IPS DF 6.9 (cell line): ENCODE data around the gene ZNF592.
"Not testable (repeated sequence)": the region's sequence is repeated elsewhere in the genome, so short reads cannot be mapped to it uniquely, and the experiment has no call there.

Experiments
- DNase-seq: peaks from one replicate; pipeline ENCODE4 v3.0.0-alpha.2; 2013; ENCODE audit warnings: low read depth, low spot score
- H3K27ac ChIP-seq: one replicate; pipeline ENCODE4 v1.5.1; 2013; ENCODE audit warnings: low read length, control low read depth
- H3K27me3 ChIP-seq: 2 replicates; pipeline ENCODE4 v1.6.1; 2013; ENCODE audit warnings: mild to moderate bottlenecking, low read length; ENCODE audit not compliant: control insufficient read depth, insufficient read depth
- H3K36me3 ChIP-seq: 2 replicates; pipeline ENCODE4 v1.6.1; 2013; ENCODE audit warnings: low read length; ENCODE audit not compliant: control insufficient read depth, insufficient read depth
- H3K4me1 ChIP-seq: 2 replicates; pipeline ENCODE4 v1.6.1; 2013; ENCODE audit warnings: low read length; ENCODE audit not compliant: control insufficient read depth, insufficient read depth
- H3K4me3 ChIP-seq: 2 replicates; pipeline ENCODE4 v1.5.1; 2013; ENCODE audit warnings: mild to moderate bottlenecking, low read length
- H3K9me3 ChIP-seq: 2 replicates; pipeline ENCODE4 v1.6.1; 2013; ENCODE audit warnings: low read length, inconsistent platforms; ENCODE audit not compliant: control insufficient read depth, insufficient read depth
- WGBS: extraction: QIAGEN DNeasy Blood & Tissue Kit; methylation state at CpG from one replicate; pipeline ENCODE4 v1.1.7; 2013; ENCODE audit warnings: mixed read lengths, missing lambda C conversion rate; ENCODE audit not compliant: insufficient read length, insufficient coverage; 5-methylcytosine and 5-hydroxymethylcytosine counted together

ZNF592 gene

GRCh38 chr15:84749111-84749991 lies 959 bp downstream of the ZNF592 start:
- Histone ChIP-seq H3K4me1 (0 out of 2 replicates have a peak, but pooled peaks cover 1% of the 10 kb centered on the region), H3K4me3 (peak overlapping the region; percentile 93), H3K9me3 (no peaks in the 10 kb centered on the region), H3K27me3 (no peaks in the 10 kb centered on the region), H3K27ac (no peak overlapping the region), H3K36me3 (no peaks in the 10 kb centered on the region)
- DNase-seq, result no peak
- WGBS, result no CpG with 5 or more reads among the region's 15 CpGs

- Histone ChIP-seq H3K36me3 (no peaks in the 10 kb centered on the region), H3K27me3 (no peaks in the 10 kb centered on the region), H3K4me1 (0 out of 2 replicates have a peak, but pooled peaks cover 1% of the 10 kb centered on the region), H3K4me3 (no peak overlapping the region), H3K27ac (no peak overlapping the region), H3K9me3 (no peaks in the 10 kb centered on the region)
- WGBS, result no CpG with 5 or more reads among the region's 2 CpGs
- DNase-seq, result no peak
These were observed 2.2 kb downstream of the ZNF592 start for GRCh38 chr15:84750583-84751092.

GRCh38 chr15:84751721-84752120 lies 3.3 kb downstream of the ZNF592 start:
- not testable (repeated sequence) for H3K9me3 ChIP-seq, H3K36me3 ChIP-seq, H3K4me3 ChIP-seq, DNase-seq, H3K27me3 ChIP-seq, H3K4me1 ChIP-seq, H3K27ac ChIP-seq
- WGBS, result no CpG with 5 or more reads among the region's 6 CpGs

GRCh38 chr15:84752195-84752594 lies 3.8 kb downstream of the ZNF592 start:
- no peaks in the 10 kb centered on the region for H3K9me3 ChIP-seq
- H3K27ac ChIP-seq, result no peak overlapping the region
- no peaks in the 10 kb centered on the region for H3K36me3 ChIP-seq
- no peaks in the 10 kb centered on the region for H3K27me3 ChIP-seq
- WGBS, result no CpG with 5 or more reads among the region's 1 CpG
- no peak for DNase-seq
- H3K4me3 ChIP-seq, result no peak overlapping the region
- 0 out of 2 replicates have a peak, but pooled peaks cover 1% of the 10 kb centered on the region for H3K4me1 ChIP-seq

GRCh38 chr15:84752700-84753099 lies 4.3 kb downstream of the ZNF592 start:
- H3K4me3 ChIP-seq, result no peak overlapping the region
- no peaks in the 10 kb centered on the region for H3K9me3 ChIP-seq
- no CpG with 5 or more reads among the region's 3 CpGs for WGBS
- no peaks in the 10 kb centered on the region for H3K36me3 ChIP-seq
- no peak for DNase-seq
- no peaks in the 10 kb centered on the region for H3K27me3 ChIP-seq
- H3K27ac ChIP-seq, result no peak overlapping the region
- 0 out of 2 replicates have a peak, but pooled peaks cover 1% of the 10 kb centered on the region for H3K4me1 ChIP-seq

GRCh38 chr15:84754889-84755288 lies 6.5 kb downstream of the ZNF592 start:
- H3K4me1 ChIP-seq, H3K4me3 ChIP-seq, H3K36me3 ChIP-seq, H3K27me3 ChIP-seq, H3K27ac ChIP-seq, H3K9me3 ChIP-seq, DNase-seq: not testable (repeated sequence)
- WGBS, result no CpG with 5 or more reads among the region's 4 CpGs

- DNase-seq, result no peak
- no CpG with 5 or more reads among the region's 1 CpG for WGBS
- H3K27me3 ChIP-seq, result no peaks in the 10 kb centered on the region
- no peak overlapping the region for H3K4me3 ChIP-seq
- H3K36me3 ChIP-seq, result no peaks in the 10 kb centered on the region
- no peak overlapping the region for H3K27ac ChIP-seq
- H3K4me1 ChIP-seq, result no peaks in the 10 kb centered on the region
- no peaks in the 10 kb centered on the region for H3K9me3 ChIP-seq
These were observed 7.5 kb downstream of the ZNF592 start for GRCh38 chr15:84755736-84756527.

- Histone ChIP-seq H3K9me3 (no peaks in the 10 kb centered on the region), H3K4me1 (no peaks in the 10 kb centered on the region), H3K27me3 (no peaks in the 10 kb centered on the region), H3K27ac (no peak overlapping the region), H3K4me3 (no peak overlapping the region), H3K36me3 (no peaks in the 10 kb centered on the region)
- WGBS, result no CpG with 5 or more reads among the region's 1 CpG
- no peak for DNase-seq
These were observed 10.6 kb downstream of the ZNF592 start for GRCh38 chr15:84759018-84759417.

- H3K27me3 ChIP-seq, result no peaks in the 10 kb centered on the region
- WGBS, result no CpG with 5 or more reads among the region's 1 CpG
- no peaks in the 10 kb centered on the region for H3K36me3 ChIP-seq
- H3K9me3 ChIP-seq, result no peaks in the 10 kb centered on the region
- DNase-seq, result no peak
- H3K4me1 ChIP-seq, result no peaks in the 10 kb centered on the region
- H3K4me3 ChIP-seq, result no peak overlapping the region
- H3K27ac ChIP-seq, result no peak overlapping the region
These were observed 11.8 kb downstream of the ZNF592 start for GRCh38 chr15:84760219-84760618.

- no peak for DNase-seq
- no peak overlapping the region for H3K27ac ChIP-seq
- no peak overlapping the region for H3K4me3 ChIP-seq
- H3K4me1 ChIP-seq, result no peaks in the 10 kb centered on the region
- H3K9me3 ChIP-seq, result no peaks in the 10 kb centered on the region
- no peaks in the 10 kb centered on the region for H3K27me3 ChIP-seq
- no CpG with 5 or more reads among the region's 4 CpGs for WGBS
- H3K36me3 ChIP-seq, result no peaks in the 10 kb centered on the region
These were observed 13.3 kb downstream of the ZNF592 start for GRCh38 chr15:84761607-84762131.
